HFF-Myc (cell line): ENCODE results near the gene USP31.

Source experiments
- DNase-seq: peaks from one replicate; pipeline ENCODE4 v3.0.0-alpha.2; 2011; ENCODE audit warnings: low read depth; ENCODE audit errors: extremely low read depth
- H3K4me3 ChIP-seq: replicated peaks from 2 replicates; pipeline ENCODE4 v1.5.1; 2011; ENCODE audit warnings: low read depth, mild to moderate bottlenecking, control low read depth, low read length
- CTCF ChIP-seq: IDR thresholded peaks from 2 replicates; pipeline ENCODE4 v1.5.1; 2012; ENCODE audit warnings: mild to moderate bottlenecking, low read depth, low read length, control low read depth; ENCODE audit errors: missing control alignments

The USP31 gene

GRCh38 chr16:23052908-23053580 is 96.2 kb downstream of the USP31 start:
- DNase-seq, result no peak
- no peak for TF ChIP-seq CTCF
- H3K4me3 ChIP-seq, result no peak overlapping the region

GRCh38 chr16:23052221-23052620 is 97.0 kb downstream of the USP31 start:
- no peak for DNase-seq
- TF ChIP-seq CTCF, result no peak

GRCh38 chr16:23051587-23051986 is 97.7 kb downstream of the USP31 start:
- H3K4me3 ChIP-seq, result no peak overlapping the region
- TF ChIP-seq CTCF, result no peak
- no peak for DNase-seq

More at GRCh38 chr16:23052221-23052620, 97.0 kb downstream of the USP31 start:
- no peak overlapping the region for H3K4me3 ChIP-seq

- TF ChIP-seq CTCF, result no peak
- no peak for DNase-seq
- no peak overlapping the region for H3K4me3 ChIP-seq
Observed at GRCh38 chr16:23048164-23048563, 101.1 kb downstream of the USP31 start.

GRCh38 chr16:23045025-23045424 is 104.2 kb downstream of the USP31 start:
- H3K4me3 ChIP-seq, result no peak overlapping the region
- no peak for DNase-seq
- TF ChIP-seq CTCF, result no peak

- no peak for TF ChIP-seq CTCF
- no peak overlapping the region for H3K4me3 ChIP-seq
- DNase-seq, result no peak
Observed at GRCh38 chr16:23040246-23040645, 109.0 kb downstream of the USP31 start.

GRCh38 chr16:23039118-23039517 is 110.1 kb downstream of the USP31 start:
- H3K4me3 ChIP-seq, result no peak overlapping the region
- no peak for TF ChIP-seq CTCF
- DNase-seq, result no peak
